PFSK-1 (cell line): Measurements from ENCODE around the gene ADGRL3.

Experiments
- POLR2AphosphoS5 ChIP-seq: IDR thresholded peaks from 2 replicates; pipeline ENCODE4 v1.6.1; 2012; ENCODE audit warnings: low read depth, mild to moderate bottlenecking, control low read depth, low read length, moderate library complexity
- REST ChIP-seq, 2 experiments: IDR thresholded peaks; 2 replicates each; pipeline versions ENCODE4 v1.6.1 to v1.8.0; 2011 to 2012; ENCODE audit warnings: low read depth in 2 of 2, low read length in 2 of 2, control low read depth in 1 of 2, inconsistent platforms in 1 of 2, mild to moderate bottlenecking in 1 of 2, moderate library complexity in 1 of 2; ENCODE audit not compliant: insufficient read depth in 1 of 2
- TAF1 ChIP-seq: IDR thresholded peaks from 2 replicates; pipeline ENCODE4 v1.6.1; 2012; ENCODE audit warnings: low read length, control low read depth, borderline replicate concordance; ENCODE audit not compliant: insufficient read depth

GRCh38 chr4:61837395-61837794 is 637.3 kb downstream of the ADGRL3 start:
- TF ChIP-seq TAF1 = no peak
- TF ChIP-seq REST (IDR thresholded peaks at IDR 0.05; ENCODE audit: insufficient read depth in 1 of 2, low read depth in 2 of 2, low read length in 2 of 2) = no peak
- TF ChIP-seq POLR2AphosphoS5 = no peak
